BLaER1 treated with 17β-estradiol and CSF1 and Interleukin-3, amounts not matched to agents 10 nM and 100 nM (cell line): Measurements from ENCODE around the gene CD248.
"Not testable (repeated sequence)": the region's sequence is repeated elsewhere in the genome, so short reads cannot be mapped to it uniquely, and the experiment has no call there.

ENCODE experiments used
- H3K27ac ChIP-seq, 11 experiments: shearing (Covaris generic); formaldehyde crosslinking; 2 replicates each; pipeline ENCODE4 v1.8.1; 2022
- H3K27me3 ChIP-seq, 11 experiments: shearing (Covaris generic); formaldehyde crosslinking; 2 replicates each; pipeline ENCODE4 v1.8.1; 2022
- H3K36me3 ChIP-seq, 11 experiments: shearing (Covaris generic); formaldehyde crosslinking; 2 replicates each; pipeline ENCODE4 v1.8.1; 2022
- H3K4me1 ChIP-seq, 10 experiments: shearing (Covaris generic); formaldehyde crosslinking; 2 replicates each; pipeline ENCODE4 v1.8.1; 2022
- H3K4me2 ChIP-seq, 11 experiments: shearing (Covaris generic); formaldehyde crosslinking; 2 replicates each; pipeline ENCODE4 v1.8.1; 2022
- H3K4me3 ChIP-seq, 10 experiments: shearing (Covaris generic); formaldehyde crosslinking; 2 replicates each; pipeline ENCODE4 v1.8.1; 2022
- H3K9ac ChIP-seq, 11 experiments: shearing (Covaris generic); formaldehyde crosslinking; 2 replicates each; pipeline ENCODE4 v1.8.1; 2022
- H3K9me3 ChIP-seq, 11 experiments: shearing (Covaris generic); formaldehyde crosslinking; replicated peaks in 1 of 11; 2 replicates each; pipeline ENCODE4 v1.8.1; 2022
- H4K20me1 ChIP-seq, 11 experiments: shearing (Covaris generic); formaldehyde crosslinking; 2 replicates each; pipeline ENCODE4 v1.8.1; 2022
- Cebpa-rat ChIP-seq, 11 experiments: shearing (Covaris generic); IDR thresholded peaks; 2 replicates each; pipeline ENCODE4 v1.8.1; 2022

The CD248 gene

DNA sequence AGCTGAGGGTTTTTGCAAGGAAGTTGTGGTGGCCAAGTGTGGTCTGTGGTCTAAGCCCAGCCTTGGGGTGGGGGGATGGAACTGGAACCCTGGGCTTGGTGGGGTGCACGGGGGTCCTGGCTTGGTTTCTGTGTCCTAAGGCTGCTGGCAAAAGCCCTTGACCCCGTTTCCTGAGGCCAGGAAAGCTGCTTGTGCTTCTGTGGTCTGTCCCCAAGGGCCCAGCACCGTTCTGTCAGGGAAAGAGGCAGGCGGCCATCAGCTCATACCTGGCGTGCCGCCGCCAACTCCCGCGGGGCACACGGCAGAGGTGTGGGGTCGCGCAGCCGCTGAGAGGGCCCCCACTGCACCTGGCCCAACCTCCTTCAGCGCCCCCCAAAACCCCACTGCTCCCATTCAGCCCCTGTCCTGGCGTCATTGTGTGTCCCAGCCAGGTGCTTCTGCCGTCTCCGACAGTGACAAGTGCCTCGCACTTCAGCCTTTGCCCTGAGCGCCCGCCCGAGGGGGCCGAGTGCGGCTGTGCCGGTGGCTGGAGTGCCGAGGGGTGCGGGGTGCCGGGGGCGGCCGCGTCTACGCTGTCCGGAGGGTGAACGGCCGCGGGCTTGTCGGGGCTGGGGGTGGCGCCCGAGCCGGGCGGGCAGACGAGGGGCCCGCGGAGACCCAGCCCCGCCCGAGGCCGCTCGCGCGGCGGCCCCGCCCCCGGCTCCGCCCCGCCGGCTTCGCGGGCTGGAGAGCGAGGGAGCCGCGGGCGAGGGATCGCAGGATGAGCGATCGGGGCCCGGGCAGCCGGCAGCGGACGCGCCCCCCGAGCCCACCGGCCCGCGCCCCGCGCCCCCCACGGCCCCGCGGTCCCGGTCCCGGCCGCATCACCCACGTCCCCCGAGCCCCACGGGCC lies 39.1 kb downstream of the CD248 start, which contains the start of gene CNIH2:
Gene CNIH2 (plus strand): TSS at position 705 of the 892 bp plus-strand sequence. CDS start 282 bp downstream, outside the sequence.
- peaks cover 60 to 96% (median 86%) of the 10 kb centered on the region in 11 experiments for H4K20me1 ChIP-seq
- peak within 1 kb of the TSS in 1 of 11 experiments; percentile 11; a peak in 2 of 22 replicates for H3K27ac ChIP-seq
- peaks cover 0 to 20% (median 11%) of the 10 kb centered on the region in 11 experiments; a peak in 13 of 22 replicates for H3K27me3 ChIP-seq
- H3K4me3 ChIP-seq = peak within 1 kb of the TSS; percentile 39 to 64 (median 54)
- no peaks in the 10 kb centered on the region for H3K9me3 ChIP-seq
- H3K4me1 ChIP-seq = peaks cover 17 to 66% (median 59%) of the 10 kb centered on the region in 10 experiments
- H3K4me2 ChIP-seq = peak within 1 kb of the TSS; percentile 92 to 99 (median 97)
- peak within 1 kb of the TSS; percentile 29 to 75 (median 58); a peak in 20 of 22 replicates for H3K9ac ChIP-seq
- no peak for TF ChIP-seq Cebpa-rat (IDR thresholded peaks at IDR 0.05)
- H3K36me3 ChIP-seq = peaks cover 36 to 38% (median 37%) of the 10 kb centered on the region in 11 experiments

GRCh38 chr11:66277064-66277463 lies 39.8 kb downstream of the CD248 start:
- H3K9me3 ChIP-seq, H3K27ac ChIP-seq: not testable (repeated sequence)
- Histone ChIP-seq H3K4me3 (peak overlapping the region in 5 of 10 experiments; percentile 50 to 64 (median 56); a peak in 2 of 20 replicates), H3K4me1 (peaks cover 15 to 62% (median 55%) of the 10 kb centered on the region in 10 experiments), H4K20me1 (peaks cover 65 to 98% (median 90%) of the 10 kb centered on the region in 11 experiments), H3K27me3 (peaks cover 0 to 20% (median 11%) of the 10 kb centered on the region in 11 experiments; a peak in 13 of 22 replicates), H3K4me2 (peak overlapping the region; percentile 92 to 99 (median 97)), H3K36me3 (peaks cover 42 to 44% (median 44%) of the 10 kb centered on the region in 11 experiments), H3K9ac (peak overlapping the region in 5 of 11 experiments; percentile 30 to 75 (median 65); a peak in 6 of 22 replicates)

- H3K27ac ChIP-seq, H3K9me3 ChIP-seq, H3K4me3 ChIP-seq: not testable (repeated sequence)
- peaks cover 15 to 57% (median 50%) of the 10 kb centered on the region in 10 experiments for H3K4me1 ChIP-seq
- H3K9ac ChIP-seq = 0 out of 22 replicates have a peak overlapping the region, but pooled peaks of 1 of the 11 experiments have one; percentile 24
- H3K4me2 ChIP-seq = peak overlapping the region; percentile 12 to 99 (median 97); a peak in 19 of 22 replicates
- peaks cover 0 to 20% (median 11%) of the 10 kb centered on the region in 11 experiments; a peak in 13 of 22 replicates for H3K27me3 ChIP-seq
- H3K36me3 ChIP-seq = peaks cover 47 to 49% (median 48%) of the 10 kb centered on the region in 11 experiments
- H4K20me1 ChIP-seq = peaks cover 65 to 98% (median 90%) of the 10 kb centered on the region in 11 experiments
Measured at GRCh38 chr11:66276619-66277018, 40.2 kb downstream of the CD248 start.

- no peak for TF ChIP-seq Cebpa-rat (IDR thresholded peaks at IDR 0.05)
- Histone ChIP-seq H3K4me2 (peak overlapping the region; percentile 12 to 99 (median 57); a peak in 19 of 22 replicates), H4K20me1 (peaks cover 70 to 98% (median 91%) of the 10 kb centered on the region in 11 experiments), H3K27ac (no peak overlapping the region), H3K36me3 (peaks cover 50 to 54% (median 51%) of the 10 kb centered on the region in 11 experiments), H3K4me1 (peaks cover 15 to 54% (median 47%) of the 10 kb centered on the region in 10 experiments), H3K9ac (peak overlapping the region in 1 of 11 experiments; percentile 24; a peak in 2 of 22 replicates), H3K9me3 (no peaks in the 10 kb centered on the region), H3K4me3 (no peak overlapping the region), H3K27me3 (peaks cover 0 to 20% (median 11%) of the 10 kb centered on the region in 11 experiments; a peak in 13 of 22 replicates)
Measured at GRCh38 chr11:66275984-66276612, 40.7 kb downstream of the CD248 start.

DNA sequence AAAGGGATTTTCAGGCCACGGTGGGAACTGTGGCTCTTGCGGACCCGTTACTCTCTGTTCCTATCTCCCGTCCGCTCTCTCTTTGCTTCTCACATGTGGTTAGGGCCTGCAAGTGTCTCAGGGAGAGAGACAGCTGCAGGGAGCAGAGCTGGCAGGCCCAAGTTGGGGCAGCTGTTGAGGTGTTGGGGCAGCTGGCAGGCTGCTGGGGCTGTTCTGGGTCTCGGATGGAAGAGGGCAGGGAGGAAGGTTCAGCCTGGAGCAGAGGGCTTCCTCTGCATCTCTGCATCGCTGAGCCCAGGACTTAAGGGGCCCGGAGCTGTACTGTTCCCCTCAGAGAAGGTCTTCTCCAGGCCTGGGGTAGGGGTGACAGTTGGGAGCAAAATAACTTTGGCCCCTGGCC lies 41.4 kb downstream of the CD248 start:
- H3K9me3 ChIP-seq = no peaks in the 10 kb centered on the region
- H3K9ac ChIP-seq = peak overlapping the region in 1 of 11 experiments; percentile 14; a peak in 1 of 22 replicates
- H3K27ac ChIP-seq = no peak overlapping the region
- peaks cover 22 to 53% (median 45%) of the 10 kb centered on the region in 10 experiments for H3K4me1 ChIP-seq
- H3K36me3 ChIP-seq = peaks cover 51 to 61% (median 58%) of the 10 kb centered on the region in 11 experiments
- peaks cover 0 to 20% (median 11%) of the 10 kb centered on the region in 11 experiments; a peak in 13 of 22 replicates for H3K27me3 ChIP-seq
- no peak for TF ChIP-seq Cebpa-rat (IDR thresholded peaks at IDR 0.05)
- H4K20me1 ChIP-seq = peaks cover 78 to 98% (median 91%) of the 10 kb centered on the region in 11 experiments
- H3K4me3 ChIP-seq = no peak overlapping the region
- H3K4me2 ChIP-seq = peak overlapping the region in 7 of 11 experiments; percentile 46 to 99 (median 65); a peak in 8 of 22 replicates

- peaks cover 31 to 60% (median 46%) of the 10 kb centered on the region in 10 experiments for H3K4me1 ChIP-seq
- H3K36me3 ChIP-seq = peaks cover 51 to 68% (median 60%) of the 10 kb centered on the region in 11 experiments
- H3K9me3 ChIP-seq = no peaks in the 10 kb centered on the region
- no peak overlapping the region for H3K27ac ChIP-seq
- peaks cover 81 to 98% (median 90%) of the 10 kb centered on the region in 11 experiments for H4K20me1 ChIP-seq
- no peak overlapping the region for H3K4me2 ChIP-seq
- TF ChIP-seq Cebpa-rat (IDR thresholded peaks at IDR 0.05) = no peak
- peaks cover 0 to 11% (median 5%) of the 10 kb centered on the region in 11 experiments; a peak in 10 of 22 replicates for H3K27me3 ChIP-seq
- H3K4me3 ChIP-seq = no peak overlapping the region
- H3K9ac ChIP-seq = no peak overlapping the region
Measured at GRCh38 chr11:66274219-66274618, 42.6 kb downstream of the CD248 start.

DNA sequence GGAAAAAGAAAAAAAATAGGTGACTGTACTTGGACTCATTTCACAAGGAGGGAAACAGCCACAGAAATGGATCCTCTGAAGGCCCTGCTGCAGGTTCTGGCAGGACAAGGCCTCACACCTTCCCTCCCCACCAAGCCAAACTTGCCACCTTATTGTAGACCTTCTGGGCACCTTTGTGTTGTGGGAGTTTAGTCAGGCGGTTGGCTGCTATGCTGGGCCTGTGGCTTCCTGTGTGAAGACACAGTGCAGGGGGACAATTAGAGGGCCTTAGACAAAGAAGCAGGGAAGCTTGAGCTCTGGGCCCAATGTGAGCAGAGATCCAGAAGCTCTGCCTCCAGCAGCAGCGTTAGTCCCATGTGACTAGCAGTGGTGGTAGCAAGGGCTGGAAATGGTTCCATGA lies 44.2 kb downstream of the CD248 start:
- Histone ChIP-seq H3K4me3 (no peak overlapping the region), H3K27ac (no peak overlapping the region), H3K4me1 (peaks cover 27 to 54% (median 43%) of the 10 kb centered on the region in 10 experiments), H3K36me3 (peaks cover 51 to 68% (median 60%) of the 10 kb centered on the region in 11 experiments), H3K27me3 (no peaks in the 10 kb centered on the region; a peak in 1 of 22 replicates), H3K9ac (peak overlapping the region in 2 of 11 experiments; percentile 16 to 46; a peak in 1 of 22 replicates), H3K9me3 (no peaks in the 10 kb centered on the region), H3K4me2 (no peak overlapping the region), H4K20me1 (peaks cover 76 to 88% (median 83%) of the 10 kb centered on the region in 11 experiments)
- no peak for TF ChIP-seq Cebpa-rat (IDR thresholded peaks at IDR 0.05)

GRCh38 chr11:66271816-66272215 lies 45.0 kb downstream of the CD248 start:
- H3K9me3 ChIP-seq = no peaks in the 10 kb centered on the region
- no peak overlapping the region for H3K4me3 ChIP-seq
- H3K36me3 ChIP-seq = peaks cover 51 to 68% (median 60%) of the 10 kb centered on the region in 11 experiments
- H3K27ac ChIP-seq = no peak overlapping the region
- no peak overlapping the region for H3K4me2 ChIP-seq
- H4K20me1 ChIP-seq = peaks cover 68 to 81% (median 75%) of the 10 kb centered on the region in 11 experiments
- TF ChIP-seq Cebpa-rat (IDR thresholded peaks at IDR 0.05) = no peak
- peaks cover 24 to 51% (median 39%) of the 10 kb centered on the region in 10 experiments for H3K4me1 ChIP-seq
- H3K27me3 ChIP-seq = no peaks in the 10 kb centered on the region
- H3K9ac ChIP-seq = no peak overlapping the region
